Coronary artery (tissue), 2 donors: ENCODE measurements around the gene TBC1D1.

Experiments
- DNase-seq: peaks from one replicate; pipeline ENCODE4 v3.0.0-alpha.2; 2017; ENCODE audit warnings: low spot score
- H3K27ac ChIP-seq, 2 donors: fragments of 200-600 bp; sonication (generic); one replicate each; pipeline ENCODE4 v1.5.1; 2016 to 2019
- H3K4me3 ChIP-seq: fragments of 200-600 bp; sonication (generic); 2 replicates; pipeline ENCODE4 v1.5.1; 2016; ENCODE audit warnings: mild to moderate bottlenecking, moderate library complexity
- TF ChIP-seq, protein P1 (sequence below): fragments of 200-600 bp; sonication (generic); IDR thresholded peaks from one replicate; pipeline ENCODE4 v1.5.1; 2019; ENCODE audit warnings: antibody characterized with exemption

Gene TBC1D1

DNA sequence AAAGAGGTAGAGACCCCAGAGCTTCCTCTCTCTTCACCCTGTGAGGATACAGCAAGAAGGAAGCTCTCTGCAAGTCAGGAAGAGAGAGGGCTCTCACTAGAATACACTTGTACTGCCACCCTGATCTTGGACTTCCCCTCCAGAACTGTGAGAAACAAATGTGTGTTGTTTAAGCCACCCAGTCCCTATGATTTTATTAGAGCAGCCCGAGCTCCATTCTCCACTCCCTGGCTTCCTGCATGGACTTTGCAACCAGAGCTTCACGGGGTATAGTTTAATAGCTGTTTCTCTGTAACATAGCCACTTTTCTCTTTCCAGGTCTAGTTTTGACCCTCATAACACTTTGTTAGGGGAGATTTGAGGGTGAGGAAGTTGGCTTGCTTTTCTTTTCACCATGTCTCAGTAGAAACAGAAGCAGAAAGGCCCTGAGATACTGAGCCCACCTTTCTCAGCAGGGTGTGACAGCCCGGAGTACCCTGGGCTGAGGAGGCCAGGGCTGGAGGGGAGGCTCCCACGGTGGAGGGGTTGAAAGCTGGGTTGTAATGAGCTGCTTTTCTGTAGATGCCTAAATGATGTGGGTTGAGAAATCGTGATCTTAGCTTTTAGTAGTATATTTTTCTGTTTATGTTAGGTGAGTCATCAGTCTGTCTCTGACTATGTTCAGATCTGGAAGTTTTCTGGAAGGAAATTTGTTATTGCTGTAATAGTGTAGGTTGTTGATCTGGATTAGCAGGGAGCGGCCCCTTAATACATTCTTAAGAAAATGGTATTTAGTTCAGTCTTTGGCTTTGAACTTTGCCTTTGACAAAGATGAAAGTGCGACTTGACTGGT lies 187.9 kb downstream of the TBC1D1 start:
- Histone ChIP-seq H3K4me3 (no peak overlapping the region), H3K27ac (peak overlapping the region; percentile 28 to 68)
- DNase-seq = no peak
- TF ChIP-seq, protein P1, sequence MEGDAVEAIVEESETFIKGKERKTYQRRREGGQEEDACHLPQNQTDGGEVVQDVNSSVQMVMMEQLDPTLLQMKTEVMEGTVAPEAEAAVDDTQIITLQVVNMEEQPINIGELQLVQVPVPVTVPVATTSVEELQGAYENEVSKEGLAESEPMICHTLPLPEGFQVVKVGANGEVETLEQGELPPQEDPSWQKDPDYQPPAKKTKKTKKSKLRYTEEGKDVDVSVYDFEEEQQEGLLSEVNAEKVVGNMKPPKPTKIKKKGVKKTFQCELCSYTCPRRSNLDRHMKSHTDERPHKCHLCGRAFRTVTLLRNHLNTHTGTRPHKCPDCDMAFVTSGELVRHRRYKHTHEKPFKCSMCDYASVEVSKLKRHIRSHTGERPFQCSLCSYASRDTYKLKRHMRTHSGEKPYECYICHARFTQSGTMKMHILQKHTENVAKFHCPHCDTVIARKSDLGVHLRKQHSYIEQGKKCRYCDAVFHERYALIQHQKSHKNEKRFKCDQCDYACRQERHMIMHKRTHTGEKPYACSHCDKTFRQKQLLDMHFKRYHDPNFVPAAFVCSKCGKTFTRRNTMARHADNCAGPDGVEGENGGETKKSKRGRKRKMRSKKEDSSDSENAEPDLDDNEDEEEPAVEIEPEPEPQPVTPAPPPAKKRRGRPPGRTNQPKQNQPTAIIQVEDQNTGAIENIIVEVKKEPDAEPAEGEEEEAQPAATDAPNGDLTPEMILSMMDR = no peak

DNA sequence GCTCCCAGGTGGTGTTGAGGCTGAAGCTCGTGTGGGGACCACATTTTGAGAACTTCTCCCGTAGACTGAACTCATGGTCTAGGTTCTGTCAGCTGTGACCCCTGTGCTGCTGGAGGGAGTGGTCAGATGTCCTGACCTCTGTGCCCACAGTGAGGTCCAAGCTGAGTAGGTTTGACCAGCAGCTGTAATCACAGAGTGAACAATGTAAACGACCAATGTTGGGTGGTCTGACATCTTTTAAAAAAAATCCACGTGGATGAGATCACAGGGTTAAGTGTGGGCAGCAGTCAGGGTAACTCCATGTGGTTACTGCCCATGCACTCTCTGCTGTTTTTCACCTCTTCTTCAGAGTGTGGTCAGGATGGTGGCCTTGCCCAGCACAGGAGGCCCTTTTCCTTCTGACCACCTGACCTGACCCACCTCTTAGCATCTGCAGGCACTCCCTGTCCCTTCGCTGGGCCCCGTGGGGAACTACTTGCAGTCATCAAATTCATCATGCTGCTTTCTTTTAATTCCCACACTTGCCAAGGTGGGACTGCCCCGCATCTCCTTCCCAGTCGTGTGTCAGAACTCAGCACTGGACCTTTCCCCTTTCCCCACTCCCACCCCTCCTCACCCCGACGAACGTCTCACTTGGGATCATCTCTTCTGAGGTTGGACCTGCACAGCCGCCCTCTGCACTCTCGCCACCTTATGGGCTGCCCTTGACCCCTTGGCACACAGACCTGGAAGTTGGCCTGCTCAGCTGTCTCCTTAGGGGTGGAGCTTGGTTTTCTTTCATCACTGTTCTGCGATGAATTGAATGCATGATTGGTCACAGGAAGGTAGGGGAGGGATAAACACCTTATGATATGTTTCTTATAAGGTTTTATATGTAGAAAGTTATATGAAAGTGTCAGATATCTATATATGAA lies 189.4 kb downstream of the TBC1D1 start:
- TF ChIP-seq, protein P1 = no peak
- Histone ChIP-seq H3K4me3 (no peak overlapping the region), H3K27ac (peak overlapping the region; percentile 3 to 23)
- no peak for DNase-seq

DNA sequence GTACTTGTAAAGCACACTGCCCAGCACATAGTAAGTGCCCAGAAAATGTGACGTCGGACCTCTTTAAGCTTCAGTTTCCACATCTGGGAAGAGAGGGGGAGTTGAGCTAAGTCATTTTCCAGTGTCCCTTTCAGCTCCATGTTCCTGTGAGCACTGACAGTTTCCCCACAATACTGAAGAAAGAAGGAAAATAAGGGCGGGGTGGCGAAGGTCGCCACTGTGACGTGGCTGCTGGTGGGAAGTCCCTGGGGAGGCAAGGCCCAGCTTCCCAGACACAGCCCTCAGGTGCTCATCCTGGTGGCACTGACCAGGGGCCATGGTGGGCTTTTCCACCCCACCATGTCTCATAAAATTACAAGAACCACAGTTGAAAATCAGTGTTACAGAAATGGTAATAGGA lies 191.1 kb downstream of the TBC1D1 start:
- DNase-seq = no peak
- Histone ChIP-seq H3K27ac (peak overlapping the region; percentile 59 to 79), H3K4me3 (no peak overlapping the region)
- TF ChIP-seq, protein P1 = no peak

DNA sequence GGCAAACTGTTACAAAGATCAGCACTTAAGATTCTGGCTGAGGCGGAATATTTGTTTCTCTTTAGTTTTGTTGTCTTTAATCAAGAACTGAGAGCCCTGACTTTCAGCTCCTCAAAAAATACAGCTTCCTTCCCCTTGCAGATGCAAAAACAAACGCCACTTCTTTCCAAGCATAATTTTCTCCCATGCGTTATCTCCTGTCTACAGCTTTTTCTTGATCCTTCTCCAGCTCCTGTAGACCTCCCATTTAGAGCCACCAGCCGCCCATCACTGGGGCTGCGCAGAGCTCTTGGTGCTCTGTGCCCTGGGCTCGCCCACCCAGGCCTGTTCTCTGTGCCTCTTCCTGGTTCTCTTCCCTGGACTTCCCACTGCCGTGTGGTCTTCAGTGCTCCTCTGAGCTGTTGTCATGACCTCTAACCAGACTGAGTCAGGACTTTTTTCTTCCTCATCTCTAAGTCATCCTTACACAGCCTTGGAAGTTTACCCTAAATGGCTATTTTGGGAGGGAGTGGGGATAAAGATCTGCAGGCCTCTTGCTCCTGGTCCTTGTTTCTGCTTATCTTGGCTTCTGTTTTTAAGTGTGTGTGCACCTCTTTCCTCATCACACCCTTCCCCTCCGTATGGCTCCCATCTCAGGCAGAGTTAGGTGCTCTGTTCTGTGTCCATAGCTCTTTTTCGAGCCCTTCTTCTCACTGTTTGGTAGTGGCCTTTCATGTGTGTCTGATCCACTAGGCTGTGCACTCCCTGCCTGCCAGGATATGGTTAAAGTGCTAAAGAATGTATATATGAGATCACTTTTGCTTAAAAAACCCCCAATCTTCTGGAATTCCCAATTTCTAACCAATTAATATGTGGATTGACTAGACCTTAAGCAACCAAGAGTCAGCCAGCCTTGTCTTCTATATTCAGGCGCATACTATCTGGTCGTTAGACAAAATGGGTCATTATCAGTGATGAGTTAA lies 191.8 kb downstream of the TBC1D1 start:
- Histone ChIP-seq H3K4me3 (no peak overlapping the region), H3K27ac (peak overlapping the region; percentile 59 to 79)
- DNase-seq = no peak
- TF ChIP-seq, protein P1 = no peak

DNA sequence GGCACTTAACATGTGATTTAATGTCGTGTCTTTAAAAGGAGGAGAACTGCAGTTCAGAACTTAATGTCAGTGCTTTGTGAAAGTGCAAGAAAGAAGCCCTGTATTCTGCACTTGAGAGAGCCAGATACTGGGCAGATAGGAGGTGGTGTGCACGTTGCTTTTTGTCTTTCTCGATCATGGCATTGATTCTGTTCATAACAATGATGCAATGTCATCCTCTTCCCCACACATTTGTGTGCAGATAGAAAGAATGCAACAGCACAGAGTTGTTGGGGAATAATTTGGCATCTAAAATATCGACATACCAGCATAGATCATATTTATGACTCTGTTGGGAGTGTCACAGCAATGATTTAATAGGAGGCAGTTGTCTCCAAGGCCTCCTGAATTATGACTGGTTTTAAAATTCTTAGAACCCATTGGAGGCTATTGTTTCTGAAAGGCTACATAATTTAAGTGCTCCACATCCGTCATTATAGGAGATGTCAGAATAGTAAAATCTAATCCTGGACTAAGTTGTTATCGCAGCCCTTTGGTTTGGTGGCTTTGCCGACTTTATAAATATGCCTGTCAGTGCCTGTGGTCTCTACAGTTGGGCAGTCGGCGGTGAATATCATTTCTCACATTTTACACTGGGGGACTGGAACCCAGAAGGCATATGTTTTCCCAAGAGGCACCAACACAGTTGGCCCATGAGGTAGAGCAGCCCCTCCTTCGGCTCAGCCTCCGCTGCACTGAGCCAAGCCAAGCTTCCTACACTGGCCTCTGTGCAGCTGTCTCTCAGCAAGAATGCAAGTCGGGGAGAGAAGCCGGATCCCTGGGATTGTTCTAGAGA lies 194.2 kb downstream of the TBC1D1 start:
- peak overlapping the region; percentile 32 to 63 for H3K27ac ChIP-seq
- H3K4me3 ChIP-seq = peak overlapping the region; percentile 40
- no peak for DNase-seq
- TF ChIP-seq, protein P1 = no peak

DNA sequence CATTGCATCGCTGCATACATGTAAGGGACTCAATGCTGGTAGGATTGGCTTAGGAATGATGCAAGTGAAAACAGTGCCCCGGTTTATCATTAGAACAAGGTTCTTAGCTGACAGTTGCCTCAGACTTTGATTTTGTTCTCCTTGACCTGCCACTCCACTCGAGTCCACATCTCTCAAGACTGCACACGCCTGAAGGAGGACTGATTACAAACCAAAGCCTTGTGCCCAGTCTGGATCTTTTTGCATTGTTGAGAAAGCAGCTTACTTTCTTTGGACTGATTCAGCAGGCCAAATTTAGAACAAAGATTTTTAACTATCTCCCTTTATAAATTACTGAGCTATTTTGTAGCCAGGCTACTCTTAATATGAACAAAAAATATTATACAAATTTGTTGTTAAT lies 194.9 kb downstream of the TBC1D1 start:
- peak overlapping the region; percentile 40 for H3K4me3 ChIP-seq
- peak overlapping the region; percentile 32 to 63 for H3K27ac ChIP-seq
- no peak for DNase-seq
- TF ChIP-seq, protein P1 = no peak
